Left lung (tissue), 10 donors: ENCODE data around the gene LRRC25. TPM values are rescaled to one million over a fixed set of nuclear protein-coding genes. Genes with fewer than 3 reads are reported as not detected.

ENCODE experiments used
- ATAC-seq: fragments of 200-7000 bp; cut with Tn5 transposase; one replicate; pipeline ENCODE4 v1.9.1; 2020; ENCODE audit warnings: moderate library complexity
- DNase-seq, 4 donors: peaks; one replicate each; pipeline ENCODE4 v3.0.0-alpha.2; 2013 to 2020
- H3K27ac ChIP-seq, 2 donors: fragments of 200-600 bp; sonication (generic) in 1 of 2; one replicate each; pipeline versions ENCODE4 v1.5.0 to v1.8.0; 2020 to 2021
- H3K27me3 ChIP-seq, 2 donors: fragments of 200-600 bp; sonication (generic) in 1 of 2; one replicate each; pipeline versions ENCODE4 v1.5.0 to v1.8.0; 2020 to 2021
- H3K36me3 ChIP-seq, 2 donors: fragments of 200-600 bp; sonication (generic) in 1 of 2; one replicate each; pipeline versions ENCODE4 v1.5.0 to v1.8.0; 2020 to 2021
- H3K4me1 ChIP-seq, 2 donors: fragments of 200-600 bp; one replicate each; pipeline ENCODE4 v1.8.0; 2021
- H3K4me3 ChIP-seq, 2 donors: fragments of 200-600 bp; sonication (generic) in 1 of 2; one replicate each; pipeline versions ENCODE4 v1.5.0 to v1.8.0; 2020 to 2021; ENCODE audit warnings: mild to moderate bottlenecking in 1 of 2
- H3K9me3 ChIP-seq, 2 donors: fragments of 200-600 bp; sonication (generic) in 1 of 2; one replicate each; pipeline versions ENCODE4 v1.5.0 to v1.8.0; 2020 to 2021
- CTCF ChIP-seq, 2 donors: fragments of 200-600 bp; sonication (generic) in 1 of 2; IDR thresholded peaks; one replicate each; pipeline versions ENCODE4 v1.5.0 to v1.8.0; 2021; ENCODE audit warnings: antibody characterized with exemption in 2 of 2
- intact Hi-C, 2 donors: fragments of 100-400 bp; cut with DNase I; formaldehyde crosslinking; loops; one replicate each; pipeline versions ENCODE4 v1.11.2 to v1.14.2; 2022
- polyA plus RNA-seq, 6 donors: library from polyadenylated mRNA; unstranded; fragments of 120-200 nt; gene quantifications; one replicate each; pipeline ENCODE4 v1.2.1, GENCODE V29; 2013; ENCODE audit not compliant: insufficient read length in 6 of 6
- total RNA-seq, 2 donors: library from RNA; stranded (reverse); fragmentation: NEBNext Ultra II Directional; extraction: Animal tissue kit (Norgen Biotek cat#: 25700); gene quantifications; one replicate each; pipeline ENCODE4 v1.2.1, GENCODE V29; 2021
- donor health status: DM: no; HTN: yes; CAD: no.
- donor health status: DM: no; HTN: no; CAD: no.

Gene LRRC25
- total and polyA plus RNA-seq, 8 donors: 1.3 to 53.7 (median 1.6) TPM

GRCh38 chr19:18435178-18435841 is 37.9 kb upstream of the LRRC25 start:
- ATAC-seq: no peak
- Histone ChIP-seq H3K27ac (no peak overlapping the region), H3K36me3 (peaks cover 0 to 12% of the 10 kb centered on the region in 2 donors), H3K4me3 (no peak overlapping the region), H3K4me1 (peaks cover 11 to 55% of the 10 kb centered on the region in 2 donors), H3K27me3 (peaks cover 0 to 60% of the 10 kb centered on the region in 2 donors), H3K9me3 (no peaks in the 10 kb centered on the region)
- intact Hi-C loops: no loop called here
- TF ChIP-seq CTCF (IDR thresholded peaks at IDR 0.05): no peak
- no peak for DNase-seq

- H3K4me1 ChIP-seq: peaks cover 13 to 62% of the 10 kb centered on the region in 2 donors
- no peaks in the 10 kb centered on the region for H3K9me3 ChIP-seq
- H3K4me3 ChIP-seq: no peak overlapping the region
- no peak for ATAC-seq
- TF ChIP-seq CTCF (IDR thresholded peaks at IDR 0.05): no peak
- no peak overlapping the region for H3K27ac ChIP-seq
- intact Hi-C loops: no loop called here
- peak in 1 of 4 donors; percentile 65 for DNase-seq
- H3K27me3 ChIP-seq: peaks cover 0 to 64% of the 10 kb centered on the region in 2 donors
- H3K36me3 ChIP-seq: peaks cover 0 to 12% of the 10 kb centered on the region in 2 donors
Measured at GRCh38 chr19:18434411-18435175, 37.2 kb upstream of the LRRC25 start.

- peak overlapping the region in 1 of 2 donors; percentile 19 for H3K27ac ChIP-seq
- no peak for TF ChIP-seq CTCF (IDR thresholded peaks at IDR 0.05)
- DNase-seq: peak in 1 of 4 donors; percentile 65
- H3K4me3 ChIP-seq: peak overlapping the region; percentile 36 to 37
- ATAC-seq: no peak
- H3K4me1 ChIP-seq: peaks cover 19 to 63% of the 10 kb centered on the region in 2 donors
- H3K9me3 ChIP-seq: no peaks in the 10 kb centered on the region
- peaks cover 0 to 65% of the 10 kb centered on the region in 2 donors for H3K27me3 ChIP-seq
- intact Hi-C loops: no loop called here
- H3K36me3 ChIP-seq: peaks cover 0 to 12% of the 10 kb centered on the region in 2 donors
Measured at GRCh38 chr19:18433735-18434398, 36.4 kb upstream of the LRRC25 start.

GRCh38 chr19:18433015-18433691 is 35.7 kb upstream of the LRRC25 start:
- peak; percentile 1 for ATAC-seq
- DNase-seq: peak in 2 of 4 donors; percentile 35 to 64
- Histone ChIP-seq H3K27ac (peak overlapping the region in 1 of 2 donors; percentile 19), H3K9me3 (no peaks in the 10 kb centered on the region), H3K27me3 (peaks cover 0 to 61% of the 10 kb centered on the region in 2 donors), H3K4me3 (peak overlapping the region; percentile 36 to 37), H3K4me1 (peaks cover 15 to 63% of the 10 kb centered on the region in 2 donors), H3K36me3 (peaks cover 0 to 15% of the 10 kb centered on the region in 2 donors)
- intact Hi-C loops: no loop called here
- no peak for TF ChIP-seq CTCF (IDR thresholded peaks at IDR 0.05)
